GM10847 (cell line): Measurements from ENCODE around the gene CNTN6.

Experiments used
- POLR2A ChIP-seq: IDR thresholded peaks from 2 replicates; pipeline ENCODE4 v1.6.1; 2011; ENCODE audit not compliant: insufficient read length; ENCODE audit errors: extremely low read depth

Gene CNTN6

GRCh38 chr3:1216856-1217255 is 124.0 kb downstream of the CNTN6 start:
- TF ChIP-seq POLR2A: no peak

GRCh38 chr3:1227111-1227510 is 134.3 kb downstream of the CNTN6 start:
- TF ChIP-seq POLR2A: no peak

- TF ChIP-seq POLR2A: no peak
Observed at GRCh38 chr3:1228289-1228688, 135.5 kb downstream of the CNTN6 start.

- no peak for TF ChIP-seq POLR2A
Observed at GRCh38 chr3:1230920-1231319, 138.1 kb downstream of the CNTN6 start.

GRCh38 chr3:1232276-1232675 is 139.5 kb downstream of the CNTN6 start:
- TF ChIP-seq POLR2A: no peak

- TF ChIP-seq POLR2A: no peak
Observed at GRCh38 chr3:1235526-1236120, 142.8 kb downstream of the CNTN6 start.

- no peak for TF ChIP-seq POLR2A
Observed at GRCh38 chr3:1251282-1252060, 158.6 kb downstream of the CNTN6 start.

GRCh38 chr3:1252061-1252430 is 159.2 kb downstream of the CNTN6 start:
- TF ChIP-seq POLR2A: no peak

- no peak for TF ChIP-seq POLR2A
Observed at GRCh38 chr3:1262246-1262645, 169.4 kb downstream of the CNTN6 start.

GRCh38 chr3:1263121-1263520 is 170.3 kb downstream of the CNTN6 start:
- no peak for TF ChIP-seq POLR2A

GRCh38 chr3:1269808-1270207 is 177.0 kb downstream of the CNTN6 start:
- no peak for TF ChIP-seq POLR2A

- no peak for TF ChIP-seq POLR2A
Observed at GRCh38 chr3:1272546-1273265, 179.9 kb downstream of the CNTN6 start.

GRCh38 chr3:1275495-1275894 is 182.7 kb downstream of the CNTN6 start:
- TF ChIP-seq POLR2A: no peak

GRCh38 chr3:1287815-1288214 is 195.0 kb downstream of the CNTN6 start:
- TF ChIP-seq POLR2A: no peak

- TF ChIP-seq POLR2A: no peak
Observed at GRCh38 chr3:1288805-1289494, 196.1 kb downstream of the CNTN6 start.
